Measurements from ENCODE around the gene NDUFC1. TPM values are rescaled to one million over a fixed set of nuclear protein-coding genes. Genes with fewer than 3 reads are reported as not detected.
"Not testable (repeated sequence)": the region's sequence is repeated elsewhere in the genome, so short reads cannot be mapped to it uniquely, and the experiment has no call there.

NDUFC1 gene
- total RNA-seq: 32.2 TPM

DNA sequence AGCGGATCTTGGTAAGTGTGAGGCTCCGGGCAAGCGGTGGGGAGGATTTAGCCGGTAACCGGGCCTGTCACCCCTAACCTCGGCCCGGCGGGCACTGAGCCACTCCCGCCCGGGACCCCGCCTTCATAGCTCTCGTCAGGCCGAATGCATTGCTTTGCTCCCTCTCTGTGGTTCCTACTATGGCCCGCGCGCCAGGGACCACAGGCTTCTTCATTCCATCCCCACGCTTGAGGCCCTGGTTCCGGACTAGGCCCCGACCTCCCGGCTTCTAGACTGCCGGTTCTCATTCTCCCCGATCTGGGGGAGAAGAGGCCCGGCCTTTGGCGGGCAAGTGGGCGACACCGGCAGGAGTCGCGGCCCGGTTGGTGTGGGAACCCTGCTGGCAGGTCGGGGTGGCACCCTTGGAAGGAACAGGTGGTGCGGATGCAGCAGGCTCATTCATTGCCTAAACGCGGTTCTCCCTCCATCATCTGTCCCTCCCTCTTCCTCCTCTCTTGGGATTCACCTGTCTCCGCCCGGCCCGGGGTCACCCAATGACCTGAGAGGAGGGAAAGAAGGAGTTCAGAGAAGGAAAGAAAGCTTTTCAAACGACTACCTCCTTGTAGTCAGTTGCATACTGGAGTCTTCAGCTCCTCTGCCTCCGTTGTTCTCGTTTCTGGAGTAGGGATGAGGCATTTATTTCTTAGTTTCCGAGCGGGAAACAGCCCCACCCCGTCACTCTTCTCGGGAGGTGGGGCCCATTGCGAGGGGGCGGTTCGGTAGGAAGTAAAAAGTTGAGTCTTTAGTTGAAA lies at the start of gene NDUFC1:
Gene NDUFC1 (minus strand): TSS at position 657 of the 791 bp plus-strand sequence. CDS start 6,679 bp downstream, outside the sequence.
- FAIRE-seq (no peak), DNase-seq (ENCODE audit: low spot score in 2 of 2) (peak in 1 of 2 donors; percentile 34)

DNA sequence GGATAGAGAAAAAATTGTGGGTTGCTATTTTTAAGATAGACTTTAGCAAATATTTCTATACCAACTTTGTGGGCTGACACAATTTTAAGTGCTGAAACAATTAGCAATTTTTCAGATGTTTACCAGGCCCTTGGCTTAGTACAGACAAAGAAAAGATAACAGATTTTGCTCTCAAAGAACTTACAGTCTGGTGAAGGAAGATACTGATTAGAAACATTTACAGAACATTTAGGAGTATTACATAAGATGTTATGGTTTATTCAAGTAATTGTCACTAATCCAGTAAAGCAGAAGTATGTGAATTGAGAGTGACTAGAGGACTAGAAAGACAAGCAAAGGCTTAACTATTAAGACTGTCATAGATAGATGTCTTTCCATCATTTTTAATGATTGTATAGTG lies 35.3 kb upstream of the NDUFC1 start:
- FAIRE-seq (no peak), DNase-seq (ENCODE audit: low spot score in 2 of 2) (no peak)

DNA sequence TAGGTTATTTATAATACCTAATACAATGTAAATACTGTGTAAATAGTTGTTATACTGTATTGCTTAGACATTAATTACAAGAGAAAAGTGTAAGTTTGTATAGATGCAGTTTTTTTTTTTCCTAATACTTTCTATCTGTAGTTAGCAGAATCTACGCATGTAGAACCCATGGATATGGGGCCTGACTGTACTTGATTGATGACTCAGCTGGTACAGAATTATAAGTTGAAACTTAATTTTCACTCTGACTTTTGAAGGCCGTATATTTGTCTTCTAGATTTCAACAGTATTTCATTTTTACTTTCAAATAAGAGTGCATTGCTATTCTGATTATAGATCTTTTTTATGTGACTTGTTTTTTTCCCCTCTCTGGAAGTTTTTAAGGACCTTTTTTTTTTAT lies 30.8 kb upstream of the NDUFC1 start:
- FAIRE-seq (no peak), DNase-seq (ENCODE audit: low spot score in 2 of 2) (no peak)

DNA sequence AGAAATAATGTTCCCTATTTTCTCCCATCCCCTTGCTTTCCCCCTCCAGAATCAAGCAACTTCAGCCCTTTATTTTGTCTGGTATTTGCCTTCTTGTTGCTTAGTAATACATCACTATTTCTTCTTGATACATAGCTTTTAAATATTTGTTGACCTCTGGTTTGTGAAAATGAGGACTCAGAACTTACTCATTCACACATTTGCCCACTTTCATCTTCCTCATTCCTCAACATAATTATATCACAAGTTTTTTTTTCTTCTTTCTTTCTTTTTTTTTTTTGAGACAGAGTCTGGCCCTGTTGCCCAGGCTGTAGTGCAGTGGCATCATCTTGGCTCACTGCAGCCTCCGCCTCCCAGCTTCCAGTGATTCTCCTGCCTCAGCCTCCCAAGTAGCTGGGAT lies 28.9 kb upstream of the NDUFC1 start:
- FAIRE-seq: no peak
- no peak for DNase-seq (ENCODE audit: low spot score in 2 of 2)

DNA sequence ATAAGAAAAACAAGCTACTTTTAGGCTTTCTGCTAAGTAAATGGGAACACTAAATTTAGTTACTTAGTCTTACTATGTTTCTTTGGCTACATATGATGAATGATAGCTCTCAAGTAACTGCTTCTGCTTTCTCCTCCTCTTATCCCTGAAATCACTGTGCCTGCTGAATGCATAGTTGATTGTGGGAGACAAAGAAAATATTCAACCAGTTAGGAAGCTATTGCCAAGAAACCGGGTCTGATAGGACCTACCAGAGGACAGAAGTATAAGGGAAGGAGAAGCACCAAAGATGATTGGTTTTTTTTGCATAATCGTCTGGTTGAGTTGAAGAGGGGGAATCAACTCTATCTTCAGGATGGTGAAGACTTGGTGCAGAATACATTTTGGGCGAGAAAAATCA lies 28.0 kb upstream of the NDUFC1 start:
- DNase-seq (ENCODE audit: low spot score in 2 of 2): peak; percentile 14 to 19
- no peak for FAIRE-seq

DNA sequence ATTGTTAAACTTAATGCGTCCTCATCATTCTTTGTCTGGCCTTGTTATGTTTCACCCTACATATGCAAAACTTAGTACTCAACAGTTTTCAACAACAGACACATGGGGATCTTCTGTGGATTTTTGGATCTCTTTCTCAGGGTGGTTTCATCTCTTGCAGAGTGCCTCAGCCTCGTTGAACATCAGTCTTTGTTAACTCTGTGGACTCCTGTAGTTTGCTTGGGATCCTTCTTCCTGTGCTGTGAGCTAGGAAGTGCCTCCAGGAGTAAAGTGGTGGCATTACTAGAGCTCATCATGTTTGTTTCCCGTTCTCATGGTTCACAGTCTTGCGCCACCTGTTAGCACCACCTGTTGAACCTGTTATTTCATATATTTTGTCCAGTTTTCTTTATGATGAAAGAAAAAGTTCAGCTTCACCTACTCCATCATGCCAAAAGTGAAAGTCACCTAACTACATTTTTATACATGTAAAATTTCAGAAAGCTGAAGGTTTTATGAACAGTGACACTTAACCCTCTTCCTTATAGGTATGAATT lies 27.5 kb upstream of the NDUFC1 start:
- DNase-seq (ENCODE audit: low spot score in 2 of 2) (no peak), FAIRE-seq (no peak)

DNA sequence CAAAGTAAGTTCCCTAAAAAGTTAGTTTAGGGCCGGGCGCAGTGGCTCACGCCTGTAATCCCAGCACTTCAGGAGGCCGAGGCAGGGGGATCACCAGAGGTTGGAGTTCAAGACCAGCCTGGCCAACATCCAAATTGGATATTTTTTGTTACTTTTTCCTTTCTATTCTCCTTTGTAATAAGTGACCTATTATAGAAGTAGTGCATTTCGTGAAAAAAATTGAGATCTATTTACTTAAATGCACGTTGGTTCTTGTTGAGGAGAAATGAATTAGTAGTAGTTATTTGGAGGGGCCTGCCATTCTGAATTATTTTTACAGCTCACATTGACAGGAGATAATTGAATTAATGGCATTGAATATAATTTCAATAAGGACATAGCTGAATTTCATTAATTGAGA lies 22.3 kb upstream of the NDUFC1 start:
- no peak for DNase-seq (ENCODE audit: low spot score in 2 of 2)
- no peak for FAIRE-seq

DNA sequence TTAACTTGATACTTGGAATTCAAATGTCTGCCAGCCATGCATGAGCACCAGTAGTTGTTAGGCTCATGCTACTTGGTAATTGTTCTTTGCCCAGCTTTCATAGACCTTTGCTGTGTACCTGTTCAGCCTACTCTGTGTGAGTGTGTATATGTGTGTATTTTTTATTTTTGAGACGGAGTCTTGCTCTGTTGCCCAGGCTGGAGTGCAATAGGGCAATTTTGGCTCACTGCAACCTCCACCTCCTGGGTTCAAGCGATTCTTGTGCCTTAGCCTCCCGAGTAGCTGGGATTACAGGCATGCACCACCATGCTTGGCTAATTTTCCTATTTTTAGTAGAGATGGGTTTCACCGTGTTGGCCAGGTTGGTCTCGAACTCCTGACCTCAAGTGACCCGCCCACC lies 20.3 kb upstream of the NDUFC1 start:
- DNase-seq (ENCODE audit: low spot score in 2 of 2); FAIRE-seq: not testable (repeated sequence)

DNA sequence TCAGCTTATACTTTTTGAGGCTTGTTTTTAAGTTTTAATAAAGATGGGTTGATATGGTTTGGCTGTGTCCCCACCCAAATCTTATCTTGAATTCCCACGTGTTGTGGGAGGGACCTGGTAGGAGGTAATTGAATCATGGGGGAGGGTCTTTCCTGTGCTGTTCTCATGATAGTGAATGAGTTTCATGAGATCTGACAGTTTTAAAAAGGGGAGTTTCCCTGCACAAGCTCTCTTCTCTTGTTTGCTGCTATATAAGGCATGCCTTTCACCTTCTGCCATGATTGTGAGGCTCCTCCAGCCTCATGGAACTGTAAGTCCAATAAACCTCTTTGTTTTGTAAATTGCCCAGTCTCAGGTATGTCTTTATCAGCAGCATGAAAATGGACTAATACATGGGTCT lies 19.8 kb upstream of the NDUFC1 start:
- not testable (repeated sequence) for FAIRE-seq; DNase-seq (ENCODE audit: low spot score in 2 of 2)

DNA sequence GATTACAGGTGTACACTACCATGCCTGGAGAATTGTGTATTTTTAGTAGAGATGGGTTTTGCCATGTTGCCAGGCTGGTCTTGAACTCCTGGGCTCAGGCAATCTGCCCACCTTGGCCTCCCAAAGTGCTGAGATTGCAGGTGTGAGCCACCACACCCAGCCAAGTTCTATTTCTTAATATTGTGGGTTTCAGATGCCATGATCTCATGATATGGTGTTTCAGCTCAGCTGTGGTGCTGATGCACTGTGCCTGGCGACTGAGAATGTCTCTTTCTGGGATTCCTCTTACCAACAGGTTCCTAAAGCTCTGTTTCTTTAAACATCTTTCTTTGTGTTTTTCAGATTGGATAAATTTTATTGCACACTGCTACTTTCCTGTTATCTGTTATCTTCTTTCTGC lies 17.3 kb upstream of the NDUFC1 start:
- no peak for FAIRE-seq

DNA sequence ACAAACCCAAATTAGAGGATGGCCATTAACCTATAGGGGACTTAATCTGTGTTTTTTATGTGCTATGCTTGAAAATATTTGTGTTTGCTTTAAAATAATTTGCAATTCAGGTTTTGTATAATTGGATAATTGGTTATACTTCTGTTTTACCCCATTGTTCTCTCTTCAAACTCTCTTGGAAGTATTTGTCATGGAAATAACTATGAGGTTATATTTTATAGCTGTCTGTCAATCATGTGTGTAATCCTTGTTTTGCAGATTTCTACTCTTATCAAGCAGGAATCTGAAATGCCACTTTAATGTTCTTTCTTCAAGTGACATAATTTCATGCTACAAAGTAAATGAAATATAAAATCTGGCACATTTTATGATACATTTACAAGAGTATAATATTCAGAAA lies 15.4 kb upstream of the NDUFC1 start:
- DNase-seq (ENCODE audit: low spot score in 2 of 2) (no peak), FAIRE-seq (no peak)

More for the DNA sequence above, 17.3 kb upstream of the NDUFC1 start:
- no peak for DNase-seq (ENCODE audit: low spot score in 2 of 2)

DNA sequence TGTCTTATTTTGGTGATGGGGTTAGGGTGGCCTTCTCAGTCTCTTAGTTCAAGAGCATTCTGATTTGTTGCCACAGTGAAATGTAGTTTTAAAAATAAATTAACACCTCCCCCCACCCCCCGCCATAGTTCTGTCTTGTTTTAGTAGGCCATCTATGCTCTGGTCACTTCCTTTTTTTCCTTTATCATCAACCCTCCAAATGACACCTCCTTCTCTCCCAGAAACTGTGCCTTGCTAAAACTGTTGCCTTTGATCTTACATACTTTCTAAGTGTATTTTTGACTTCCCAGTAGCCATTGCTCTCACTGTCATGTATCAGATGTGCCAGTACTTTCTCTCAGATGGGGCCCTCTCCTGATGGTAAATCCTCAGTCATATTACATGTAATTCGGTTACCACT lies 14.5 kb upstream of the NDUFC1 start:
- FAIRE-seq (no peak), DNase-seq (ENCODE audit: low spot score in 2 of 2) (no peak)

DNA sequence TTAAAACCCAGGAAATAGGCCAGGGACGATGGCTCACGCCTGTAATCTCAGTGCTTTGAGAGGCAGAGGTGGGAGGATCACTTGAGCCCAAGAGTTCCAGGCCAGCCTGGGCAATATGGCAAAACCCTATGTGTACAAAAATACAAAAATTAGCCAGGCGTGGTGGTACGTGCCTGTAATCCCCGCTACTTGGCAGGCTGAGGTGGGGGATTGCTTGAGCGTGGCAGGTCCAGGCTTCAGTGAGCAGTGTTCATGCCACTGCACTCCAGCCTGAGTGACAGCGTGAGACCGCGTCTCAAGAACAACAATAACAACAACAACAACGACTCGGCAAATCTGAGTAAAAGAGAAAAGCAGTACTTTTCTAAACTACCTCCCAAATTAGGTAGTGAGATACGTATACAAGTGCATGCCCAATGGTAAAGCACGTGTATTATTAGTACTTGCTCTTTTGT lies 13.0 kb upstream of the NDUFC1 start:
- DNase-seq (ENCODE audit: low spot score in 2 of 2): no peak
- no peak for FAIRE-seq

DNA sequence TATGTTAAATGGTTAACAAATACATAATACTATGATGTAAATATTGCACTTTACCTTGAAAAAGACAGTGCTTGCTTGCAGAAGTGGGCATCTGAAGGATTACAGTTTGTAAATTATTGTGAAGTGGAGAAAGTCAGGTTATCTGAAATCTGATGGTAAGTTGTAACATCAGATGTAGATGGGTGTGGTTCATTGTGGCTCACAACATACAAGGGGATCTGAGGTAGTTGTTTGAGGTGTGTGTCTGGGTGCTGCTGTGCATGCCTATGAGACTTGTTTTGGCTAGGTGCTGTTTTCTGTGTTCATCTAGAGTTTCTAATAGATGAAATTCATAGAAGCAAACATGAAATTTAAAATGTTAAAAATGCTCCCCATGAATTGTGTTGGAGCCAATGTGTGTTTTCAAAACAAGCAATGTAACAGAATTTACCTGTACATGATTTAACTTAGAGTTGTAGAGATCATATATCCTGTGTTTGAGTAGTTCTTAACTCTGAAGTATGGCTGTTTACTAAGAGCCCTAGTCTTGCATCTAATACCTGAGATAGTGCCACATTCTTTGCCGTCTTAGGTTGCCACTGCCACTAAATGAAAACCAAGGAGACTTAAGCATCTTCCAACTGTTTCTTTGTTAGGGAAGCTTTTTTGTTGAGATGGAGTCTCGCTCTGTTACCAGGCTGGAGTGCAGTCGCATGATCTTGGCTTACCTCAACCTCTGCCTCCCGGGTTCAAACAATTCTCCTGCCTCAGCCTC lies 11.9 kb upstream of the NDUFC1 start:
- no peak for DNase-seq (ENCODE audit: low spot score in 2 of 2)
- no peak for FAIRE-seq

DNA sequence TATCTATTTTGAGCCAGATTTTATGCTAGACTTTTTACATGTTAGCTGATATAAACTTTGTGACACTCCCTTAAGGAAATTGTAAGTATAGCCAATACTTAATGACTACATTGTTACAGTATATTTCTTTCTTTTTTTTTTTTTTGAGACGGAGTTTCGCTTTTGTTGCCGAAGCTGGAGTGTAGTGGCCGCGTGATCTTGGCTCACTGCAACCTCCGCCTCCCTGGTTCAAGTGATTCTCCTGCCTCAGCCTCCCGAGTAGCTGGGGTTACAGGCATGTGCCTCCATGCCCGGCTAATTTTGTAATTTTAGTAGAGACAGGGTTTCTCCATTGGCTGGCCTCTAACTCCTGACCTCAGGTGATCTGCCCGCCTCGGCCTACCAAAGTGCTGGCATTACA lies 11.1 kb upstream of the NDUFC1 start:
- not testable (repeated sequence) for FAIRE-seq; DNase-seq (ENCODE audit: low spot score in 2 of 2)

DNA sequence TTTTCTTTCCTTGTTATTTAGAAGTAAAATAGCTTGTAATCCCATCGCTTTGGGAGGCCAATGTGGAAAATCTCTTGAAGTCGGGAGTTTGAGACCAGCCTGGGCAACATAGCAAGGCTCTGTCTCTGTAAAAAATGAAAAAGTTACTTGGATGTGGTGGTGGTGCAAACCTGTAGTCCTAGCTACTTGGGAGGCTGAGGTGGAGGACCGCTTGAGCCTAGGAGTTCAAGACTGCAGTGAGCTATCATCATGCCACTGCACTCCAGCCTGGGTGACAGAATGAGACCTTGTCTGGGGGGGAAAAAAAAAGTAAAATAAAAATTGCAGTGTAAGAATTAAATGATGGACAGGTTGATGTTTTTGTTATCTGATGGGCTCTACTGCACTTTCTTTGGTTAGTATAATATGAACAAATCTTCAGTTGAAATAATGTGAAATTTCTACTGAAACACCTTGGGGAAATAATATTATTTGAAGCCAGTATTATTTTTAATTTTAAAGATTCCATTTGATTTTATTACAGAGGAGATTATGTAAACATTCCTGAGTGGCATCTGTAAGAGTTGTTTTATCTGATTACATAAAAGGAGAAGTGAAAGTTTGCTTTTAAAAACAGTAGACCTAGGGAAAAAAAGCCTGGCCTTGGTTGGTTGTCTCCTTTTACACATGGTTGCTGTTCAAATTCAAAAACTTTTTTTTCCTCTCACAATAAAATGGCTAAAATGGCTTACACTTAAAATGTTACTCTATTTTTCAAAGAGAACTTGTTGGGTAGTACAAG lies 10.5 kb upstream of the NDUFC1 start:
- FAIRE-seq (no peak), DNase-seq (ENCODE audit: low spot score in 2 of 2) (no peak)

DNA sequence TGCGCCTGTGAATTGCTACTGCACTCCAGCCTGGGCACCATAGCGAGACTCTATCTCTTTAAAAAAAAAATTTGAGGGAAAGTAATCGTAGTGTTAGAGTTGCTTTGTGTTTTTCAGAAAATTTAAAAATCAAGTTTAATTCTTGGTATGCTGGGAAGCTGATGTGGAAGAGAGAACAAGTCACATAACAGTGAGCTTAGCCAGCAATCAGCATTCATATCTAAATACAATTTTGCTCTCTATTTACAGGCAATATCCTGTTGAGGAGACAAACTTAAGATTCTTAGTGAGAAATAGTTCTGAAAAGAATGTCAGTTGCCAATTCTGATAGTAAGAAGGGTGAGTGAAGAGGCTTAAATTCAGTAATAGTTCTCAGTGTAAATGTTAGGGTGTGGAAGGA lies 9.6 kb upstream of the NDUFC1 start:
- DNase-seq (ENCODE audit: low spot score in 2 of 2): no peak
- no peak for FAIRE-seq

DNA sequence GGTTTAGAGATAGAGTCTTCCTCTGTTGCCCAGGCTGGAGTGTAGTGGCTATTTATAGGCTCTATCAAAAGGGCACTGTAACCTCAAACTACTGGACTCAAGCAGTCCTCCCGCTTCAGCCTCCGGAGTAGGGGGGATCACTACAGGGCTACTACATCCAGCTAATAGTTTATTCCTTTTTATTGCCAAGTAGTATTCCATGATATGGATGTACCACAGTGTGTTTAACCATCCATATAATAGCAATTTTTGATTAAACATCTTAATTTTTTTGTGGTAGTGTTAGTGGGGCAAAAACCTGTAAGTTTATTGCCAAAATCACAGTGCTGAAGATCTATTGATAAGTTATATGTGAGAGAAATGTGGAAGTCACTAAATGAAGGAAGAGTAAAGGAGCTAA lies 2.6 kb upstream of the NDUFC1 start:
- no peak for DNase-seq (ENCODE audit: low spot score in 2 of 2)
- no peak for FAIRE-seq

DNA sequence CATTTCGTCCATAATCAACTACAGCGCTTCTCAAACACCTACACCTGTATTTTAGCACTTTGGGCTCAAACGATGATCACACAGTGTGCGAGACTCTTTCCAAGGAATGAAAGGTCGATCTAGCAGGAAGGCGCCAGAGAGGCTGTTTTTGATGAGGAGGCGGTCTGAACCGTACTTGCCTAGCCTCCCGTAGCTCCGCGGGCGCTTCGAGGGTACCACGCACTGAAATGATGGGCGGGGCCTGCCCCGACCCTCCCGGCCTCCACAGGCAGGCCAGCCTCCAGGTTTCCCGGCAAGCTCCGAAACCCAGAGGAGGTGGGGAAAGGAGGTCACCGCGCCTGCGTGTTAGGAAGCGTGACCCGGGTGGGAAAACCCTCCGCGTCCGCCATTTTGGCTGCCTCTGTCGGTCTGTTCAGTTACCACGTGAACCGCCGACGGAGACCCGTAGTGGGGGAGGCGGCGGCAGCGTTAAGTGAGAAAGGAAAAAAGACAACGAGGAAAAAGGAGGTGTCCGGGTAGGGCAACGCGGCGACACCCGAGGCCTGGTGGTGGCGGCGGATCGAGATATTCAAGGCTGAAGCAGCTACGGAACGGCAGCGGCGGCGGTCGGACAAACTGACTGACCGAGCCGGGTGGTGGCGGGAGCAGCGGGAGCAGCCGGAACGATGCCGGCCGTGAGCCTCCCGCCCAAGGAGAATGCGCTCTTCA lies 1.0 kb downstream of the NDUFC1 start, which contains the start of gene NAA15:
Gene NAA15 (plus strand): TSS at position 393 of the 708 bp plus-strand sequence. CDS start 273 bp downstream, at position 666.
- DNase-seq (ENCODE audit: low spot score in 2 of 2) (peak; percentile 81 to 86), FAIRE-seq (peak; percentile 24)
